HG03159 (cell line): ENCODE results near the gene GNGT1.

Experiments
- ATAC-seq: cut with Tn5 transposase; IDR thresholded peaks from one replicate; pipeline ENCODE4 v1.9.1; 2021; ENCODE audit warnings: mild to moderate bottlenecking, moderate library complexity; ENCODE audit not compliant: unreplicated experiment

GNGT1 gene

DNA sequence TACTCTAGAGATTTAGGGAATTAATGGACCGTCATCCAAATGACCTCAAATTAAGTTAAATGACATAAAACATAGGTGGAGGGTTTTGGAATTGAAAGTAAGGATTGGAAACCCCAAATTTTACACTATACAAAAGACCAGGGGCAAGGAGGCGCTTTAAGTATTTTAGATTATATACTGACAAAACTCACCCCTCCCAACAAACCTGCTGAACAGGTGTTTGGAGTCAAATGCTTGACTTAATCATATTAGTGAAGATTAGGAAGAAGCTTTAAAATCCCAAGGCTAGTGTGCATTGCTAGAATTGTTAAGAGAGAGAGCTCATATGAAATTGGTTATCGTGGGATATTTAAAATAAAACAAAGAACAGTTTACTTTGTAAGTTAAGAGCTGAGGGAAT lies at the start of gene GNGT1:
Gene GNGT1, plus strand, starts transcription at position 301 of the 400 bp plus-strand sequence. CDS start 180 bp downstream, outside the sequence.
- no peak for ATAC-seq

DNA sequence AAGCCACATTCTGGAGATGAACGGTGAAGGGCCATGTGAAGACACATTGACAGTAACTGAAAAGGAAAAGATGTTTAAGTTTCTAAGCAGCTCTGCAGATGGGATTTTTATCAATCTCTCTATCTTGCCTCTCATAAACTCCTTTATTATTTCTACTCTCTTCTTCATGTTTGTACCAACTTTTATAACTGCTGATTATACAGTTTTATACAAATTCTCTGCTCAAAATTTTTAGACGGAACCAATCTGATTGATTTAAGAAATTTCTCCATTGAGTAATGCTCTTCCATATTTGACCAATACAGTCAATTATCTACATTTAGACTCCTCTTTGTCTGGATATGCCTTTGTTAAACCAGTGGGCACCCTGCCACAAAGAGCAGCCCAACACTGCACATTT lies 47.5 kb upstream of the GNGT1 start:
- no peak for ATAC-seq

DNA sequence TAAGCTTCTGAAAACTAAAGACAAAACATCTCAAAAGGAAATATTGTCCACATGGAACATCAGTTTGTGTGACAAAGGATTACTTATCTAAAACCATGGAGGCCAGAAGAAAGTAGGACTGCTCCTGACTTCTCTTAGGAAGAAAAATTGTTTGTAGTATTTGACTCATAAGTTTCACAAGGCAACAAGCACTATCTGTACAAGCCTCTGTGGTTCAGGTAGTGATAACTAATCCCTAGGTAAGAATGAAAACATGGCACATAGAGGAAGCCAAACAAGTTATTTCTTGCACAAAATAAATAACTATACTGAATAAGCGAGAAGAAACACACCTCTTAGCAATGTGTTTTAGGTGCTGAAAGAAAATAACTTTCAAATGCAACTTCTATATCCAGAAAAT lies 46.1 kb upstream of the GNGT1 start:
- ATAC-seq, result no peak

DNA sequence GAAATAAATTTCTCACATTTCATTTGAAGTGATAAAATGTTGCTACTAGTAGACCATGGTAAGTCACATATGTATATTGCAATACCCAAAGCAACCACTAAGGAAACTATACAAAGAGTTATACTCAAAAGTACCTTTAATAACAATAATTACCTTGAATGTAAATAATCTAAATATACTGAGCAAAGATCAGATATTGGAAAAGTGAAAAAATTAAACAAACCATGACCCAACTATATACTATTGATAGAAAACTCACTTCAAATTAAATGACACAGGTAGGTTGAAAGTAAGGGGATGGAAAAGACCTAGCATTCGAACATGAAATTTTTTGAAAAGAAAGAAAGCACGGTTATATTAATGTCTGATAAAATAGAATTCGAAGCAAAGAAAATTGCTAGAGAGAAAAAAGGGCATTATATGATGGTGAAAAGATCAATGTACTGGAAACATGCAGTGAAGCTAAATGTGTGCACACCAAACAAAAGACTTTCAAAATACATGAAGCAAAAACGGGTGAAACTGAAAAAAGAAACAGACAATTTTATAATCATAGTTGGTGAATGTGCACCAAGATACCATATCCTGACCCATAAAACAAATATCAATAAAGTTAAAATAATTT lies 44.9 kb upstream of the GNGT1 start:
- ATAC-seq, result peak; percentile 64

DNA sequence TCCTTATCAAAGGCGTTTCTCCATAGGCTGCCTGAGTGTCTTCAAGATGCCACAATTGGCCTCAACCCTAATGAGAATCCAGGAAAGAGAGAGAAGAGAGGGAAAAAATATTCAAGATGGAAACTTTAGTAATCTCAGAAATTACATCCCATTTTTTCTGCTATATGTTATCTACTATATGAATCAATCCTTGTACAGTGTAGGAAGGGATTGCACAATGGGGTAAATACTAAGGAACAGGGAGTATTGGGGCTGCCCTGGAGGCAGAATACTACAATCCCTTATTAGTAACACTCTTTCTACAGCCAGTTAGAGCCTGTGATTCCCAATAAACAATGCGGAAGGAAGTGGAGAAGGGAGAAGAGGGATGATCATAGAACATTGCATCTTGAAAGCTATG lies 43.7 kb upstream of the GNGT1 start:
- no peak for ATAC-seq

DNA sequence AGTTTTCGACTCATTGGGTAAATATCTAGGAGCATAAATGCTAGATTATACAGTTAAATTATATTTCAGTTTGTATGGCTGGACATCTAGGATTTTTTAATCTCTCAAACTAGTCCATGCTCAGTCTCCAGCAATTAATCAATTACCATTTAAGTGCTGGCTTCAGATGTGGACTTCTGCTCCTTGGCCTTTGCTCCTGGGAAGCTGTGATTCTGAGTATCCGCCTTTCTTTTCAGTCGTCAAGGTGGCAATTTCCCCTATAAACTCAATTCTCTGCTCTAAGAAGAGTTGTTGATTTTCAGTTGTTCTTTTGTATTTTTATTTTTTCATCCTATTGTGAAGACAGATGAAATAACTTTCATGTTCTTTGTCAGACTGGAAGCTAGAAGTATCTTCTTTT lies 39.5 kb upstream of the GNGT1 start:
- no peak for ATAC-seq

DNA sequence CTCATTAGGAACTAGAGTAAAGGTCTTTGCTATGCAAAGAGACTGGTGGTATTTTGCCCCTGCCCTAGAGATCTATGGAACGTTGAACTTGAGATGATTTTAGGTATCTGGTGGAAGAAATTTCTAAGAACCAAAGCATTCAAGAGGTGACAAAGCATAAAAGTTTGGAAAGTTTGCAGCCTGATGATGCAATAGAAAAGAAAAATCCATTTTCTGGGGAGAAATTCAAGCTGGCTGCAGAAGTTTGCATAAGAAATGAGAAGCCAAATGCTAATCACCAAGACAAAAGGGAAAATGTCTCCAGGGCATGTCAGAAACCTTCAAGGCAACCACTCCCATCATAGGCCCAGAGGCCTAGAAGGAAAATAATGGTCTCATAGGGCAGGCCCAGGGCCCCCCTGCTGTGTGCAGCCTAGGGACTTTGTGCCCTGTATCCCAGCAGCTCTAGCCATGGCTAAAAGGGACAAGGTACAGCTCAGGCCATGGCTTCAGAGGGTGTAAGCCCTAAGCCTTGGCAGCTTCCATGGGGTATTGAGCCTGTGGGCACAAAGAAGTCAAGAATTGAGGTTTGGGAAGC lies 32.3 kb upstream of the GNGT1 start:
- ATAC-seq, result no peak

DNA sequence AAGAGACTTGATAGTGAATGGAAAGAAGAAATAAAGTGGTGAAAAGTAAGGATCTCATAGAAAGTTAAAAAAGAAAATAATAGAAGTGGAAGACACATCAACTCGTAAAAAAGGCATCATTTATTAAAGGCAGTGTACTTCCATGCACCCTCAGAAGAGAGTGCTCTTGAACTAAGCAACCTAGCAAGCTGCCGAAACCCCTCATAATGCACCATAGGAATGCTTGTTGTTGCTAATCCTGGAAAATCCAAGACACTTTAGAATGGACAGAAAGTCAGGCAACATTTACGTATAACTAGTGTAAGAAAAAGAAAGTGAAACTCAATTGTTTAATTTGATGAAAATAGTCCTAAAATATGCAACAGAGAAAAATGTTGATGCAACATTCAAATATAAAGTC lies 28.6 kb upstream of the GNGT1 start:
- ATAC-seq, result no peak

DNA sequence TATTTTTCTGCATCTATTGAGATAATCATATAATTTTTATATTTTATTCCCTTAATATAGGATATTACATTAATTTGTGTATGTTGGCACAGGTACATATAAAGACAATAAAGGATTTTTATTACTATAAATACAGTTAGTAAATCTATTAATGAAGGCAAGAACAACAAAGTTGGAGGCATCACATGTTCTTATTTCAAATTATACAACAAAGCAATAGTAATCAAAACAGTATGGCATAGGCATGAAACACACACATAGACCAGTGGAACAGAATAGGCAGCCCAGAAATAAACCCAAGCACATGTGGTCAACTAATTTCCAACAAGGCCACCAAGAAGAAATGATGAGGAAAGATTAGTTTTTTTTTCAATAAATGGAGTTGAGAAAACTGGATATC lies 27.0 kb upstream of the GNGT1 start:
- no peak for ATAC-seq

DNA sequence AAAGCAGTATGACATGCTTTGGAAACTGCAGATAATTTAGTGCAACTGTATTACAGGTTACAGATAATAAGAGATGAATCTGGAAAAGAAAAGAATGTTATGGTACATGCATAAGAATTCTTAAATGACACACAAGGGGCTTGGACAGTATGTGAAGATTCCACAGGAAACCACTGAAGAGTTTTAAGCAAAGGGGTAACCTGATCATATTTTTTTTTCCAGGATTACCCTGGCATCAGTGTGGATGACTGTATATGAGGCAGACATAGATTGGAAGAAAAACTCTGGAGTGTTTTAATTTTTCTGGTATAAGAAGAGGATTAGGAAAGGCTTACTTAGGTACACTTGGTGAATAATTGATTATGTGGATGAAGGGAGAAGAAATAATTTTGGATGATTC lies 23.9 kb upstream of the GNGT1 start:
- no peak for ATAC-seq

DNA sequence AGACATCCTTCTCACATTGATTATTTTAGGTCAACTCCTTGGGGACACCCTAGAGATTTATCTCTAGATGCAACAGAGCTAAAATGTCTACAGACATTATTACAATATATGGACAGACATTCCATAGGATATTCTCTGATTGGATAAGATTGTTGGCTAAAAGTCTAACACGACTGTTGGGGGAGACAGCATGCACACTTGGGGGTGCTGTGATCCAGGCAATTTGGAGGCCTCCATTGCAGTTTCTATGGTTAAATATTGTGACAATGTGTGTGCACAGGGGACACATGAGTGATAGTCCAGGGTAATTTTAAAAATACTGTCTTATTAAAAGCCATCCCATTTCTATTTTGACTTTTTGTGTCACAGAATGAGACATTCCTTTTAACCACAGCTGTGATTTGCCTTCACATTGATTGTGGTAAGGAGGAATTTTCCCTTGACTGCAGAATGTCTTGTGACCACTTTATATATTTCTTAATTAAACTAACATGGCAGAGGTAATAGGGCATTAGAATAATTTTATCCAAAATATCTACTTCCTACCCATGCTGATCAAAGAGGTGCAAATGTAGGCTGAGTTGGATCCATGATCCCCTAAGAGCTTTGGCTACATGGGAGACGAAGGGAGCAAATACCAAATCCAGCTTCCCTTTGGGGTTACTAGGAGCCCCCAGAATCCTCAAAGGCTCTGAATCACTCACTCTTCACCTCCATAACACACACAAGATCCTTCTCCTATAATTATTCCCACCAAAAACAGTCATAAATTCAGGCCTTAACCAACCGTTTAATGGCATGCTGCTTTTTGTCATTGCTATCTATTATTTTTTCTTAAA lies 23.1 kb upstream of the GNGT1 start:
- no peak for ATAC-seq

DNA sequence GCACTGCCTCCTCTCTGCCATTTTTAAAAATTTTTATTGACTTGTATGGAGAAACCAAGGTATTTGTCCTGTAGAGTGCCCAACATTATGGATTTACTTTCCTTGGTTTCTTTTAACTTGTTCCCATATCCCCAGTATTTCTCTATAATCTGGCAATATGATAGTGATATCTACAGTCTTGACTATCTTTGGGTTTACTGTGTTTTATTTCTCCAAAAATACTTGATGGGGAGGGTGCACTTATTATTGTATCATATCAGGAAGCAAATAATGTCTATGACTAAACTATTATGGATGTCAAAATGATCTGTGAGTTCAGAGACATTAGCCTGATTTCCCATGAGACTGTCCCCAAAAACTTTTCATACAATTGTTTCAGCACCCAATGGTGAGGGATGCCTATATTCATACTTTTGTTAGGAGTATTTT lies 22.4 kb upstream of the GNGT1 start:
- no peak for ATAC-seq

DNA sequence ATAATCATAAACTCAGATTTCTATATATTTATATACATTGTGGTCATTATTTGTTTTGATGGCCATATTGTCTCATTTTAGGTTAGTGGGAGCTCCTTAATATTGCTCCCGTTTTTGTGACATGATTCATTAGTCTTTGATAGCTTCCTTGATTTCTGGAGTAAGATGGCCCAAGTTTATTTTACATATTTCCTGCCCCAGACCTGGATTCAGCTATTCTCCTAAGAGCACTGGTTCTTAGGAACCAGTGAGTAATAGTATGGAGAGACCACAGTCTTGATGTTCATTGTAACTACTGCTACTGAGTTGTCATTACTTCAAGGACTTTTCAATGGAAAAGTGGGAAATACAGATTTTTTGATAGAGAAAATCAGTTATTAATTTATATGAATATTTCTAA lies 21.8 kb upstream of the GNGT1 start:
- ATAC-seq, result no peak

DNA sequence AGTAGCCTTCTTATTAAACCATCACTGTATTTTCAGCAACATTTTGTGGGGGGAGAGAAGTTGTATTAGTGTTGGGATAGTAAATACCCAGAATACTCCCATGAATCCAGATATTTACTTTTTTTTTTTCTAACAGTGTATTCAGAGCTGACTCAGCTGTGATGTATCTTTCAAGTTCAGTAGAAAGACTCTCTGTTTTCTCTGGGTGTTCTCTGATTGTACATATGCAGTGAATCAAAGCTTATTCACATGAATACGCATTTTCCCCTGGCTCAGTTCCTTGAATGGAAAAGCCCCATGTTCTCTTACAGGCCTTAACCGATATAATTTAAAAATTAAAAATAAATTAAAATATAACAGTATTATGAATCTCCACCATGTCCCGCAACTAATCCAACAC lies 17.1 kb upstream of the GNGT1 start:
- no peak for ATAC-seq

DNA sequence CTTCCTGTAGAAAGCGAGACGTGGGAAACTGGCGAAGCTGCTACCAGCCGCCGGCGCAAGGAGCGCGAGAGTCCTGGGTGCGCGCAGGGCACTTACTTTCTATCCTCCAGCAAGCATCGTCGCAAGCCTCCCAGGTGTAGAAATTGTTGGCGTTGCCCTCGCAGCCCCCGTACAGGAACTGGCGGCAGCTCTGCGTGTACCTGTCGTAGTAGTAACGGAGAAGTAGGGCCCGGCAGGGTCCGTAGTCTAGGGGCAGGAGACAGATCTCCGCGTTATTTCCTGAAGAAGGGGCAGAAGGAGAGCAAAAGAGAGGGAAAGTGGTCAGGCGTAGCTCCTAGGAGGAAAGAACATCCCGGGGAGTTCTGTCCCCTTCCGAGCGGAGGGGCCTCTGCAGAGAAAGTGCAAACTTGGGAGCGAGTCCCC lies 16.3 kb upstream of the GNGT1 start:
- peak; percentile 70 for ATAC-seq

DNA sequence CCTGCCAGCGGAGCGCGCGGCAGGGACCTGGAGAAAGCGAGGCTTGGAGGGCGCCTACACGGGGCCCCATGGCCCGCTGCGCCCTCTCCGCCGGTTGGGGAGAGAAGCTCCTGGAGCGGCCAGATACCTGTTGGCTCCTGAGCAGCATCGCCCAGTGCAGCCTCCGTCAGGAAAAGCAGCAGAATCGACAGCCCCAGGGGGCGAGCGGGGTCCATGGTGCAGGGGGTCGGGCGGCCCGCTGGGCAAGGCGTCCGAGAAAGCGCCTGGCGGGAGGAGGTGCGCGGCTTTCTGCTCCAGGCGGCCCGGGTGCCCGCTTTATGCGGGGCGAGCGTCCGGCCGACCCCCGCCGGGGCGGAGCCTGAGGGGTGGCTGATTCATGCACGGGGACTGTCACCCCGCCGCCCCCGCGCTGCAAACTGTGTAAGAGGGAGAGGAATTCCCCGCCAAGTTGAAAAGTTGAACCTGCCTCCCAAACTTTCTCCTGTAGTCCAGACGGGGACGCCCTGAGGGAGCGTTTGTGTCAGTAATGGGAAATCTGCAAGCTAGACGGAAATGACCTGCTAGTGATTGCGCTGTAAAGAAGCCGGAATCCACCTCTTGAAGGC lies 15.8 kb upstream of the GNGT1 start, which contains the start of gene TFPI2:
Gene TFPI2, minus strand, starts transcription at position 290 of the 605 bp plus-strand sequence. Its CDS starts 75 bp downstream, at position 215.
- peak; percentile 56 for ATAC-seq

DNA sequence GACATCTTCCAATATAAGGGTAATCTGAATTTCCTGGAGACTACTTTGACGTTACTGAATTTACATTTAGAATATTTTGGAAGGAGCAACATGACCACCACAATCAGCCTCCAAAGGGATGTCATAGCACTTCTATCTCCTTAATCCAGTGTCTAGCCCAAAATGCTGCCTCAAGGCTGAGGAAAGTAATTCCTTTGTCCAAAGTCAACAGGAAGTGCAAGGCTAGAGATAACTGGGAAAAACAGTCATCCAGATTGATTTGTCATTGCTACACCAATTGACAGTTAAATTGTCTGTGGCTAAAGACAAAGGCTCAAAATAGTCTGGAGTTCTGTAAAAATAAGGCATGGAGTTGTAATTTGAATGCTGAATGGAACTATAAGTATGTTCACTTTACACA lies 11.9 kb upstream of the GNGT1 start:
- no peak for ATAC-seq

DNA sequence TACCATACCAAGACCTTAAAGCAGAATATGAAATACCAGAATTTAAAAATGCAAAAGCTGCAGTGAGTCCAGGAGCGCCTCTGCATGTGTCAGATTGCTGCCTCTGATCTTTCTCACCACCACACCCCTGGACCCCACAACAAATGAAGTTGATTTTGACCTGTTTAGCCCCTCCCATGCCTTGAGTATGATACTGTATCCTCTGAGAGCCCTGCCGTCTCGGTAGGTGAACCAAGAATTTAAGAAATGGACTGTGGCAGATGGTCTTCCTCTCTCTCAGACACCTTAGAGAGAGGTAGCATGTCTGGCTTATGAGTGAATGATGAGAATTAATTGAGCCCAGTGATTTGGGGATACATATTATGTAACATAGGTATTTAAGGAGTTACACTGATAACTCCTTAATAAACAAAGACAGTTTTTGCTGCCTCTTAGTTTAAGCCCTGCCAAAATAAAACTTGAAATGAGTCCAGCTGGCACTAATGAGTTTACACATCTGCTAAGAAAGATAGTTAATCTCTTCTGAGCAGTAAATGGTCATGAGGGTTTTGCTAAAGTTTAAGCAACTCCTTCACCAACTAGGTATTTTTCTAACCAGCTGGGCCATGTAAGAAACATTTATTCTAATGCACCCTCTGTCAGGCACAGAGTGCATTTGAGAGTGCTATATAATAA lies 11.3 kb upstream of the GNGT1 start:
- no peak for ATAC-seq

DNA sequence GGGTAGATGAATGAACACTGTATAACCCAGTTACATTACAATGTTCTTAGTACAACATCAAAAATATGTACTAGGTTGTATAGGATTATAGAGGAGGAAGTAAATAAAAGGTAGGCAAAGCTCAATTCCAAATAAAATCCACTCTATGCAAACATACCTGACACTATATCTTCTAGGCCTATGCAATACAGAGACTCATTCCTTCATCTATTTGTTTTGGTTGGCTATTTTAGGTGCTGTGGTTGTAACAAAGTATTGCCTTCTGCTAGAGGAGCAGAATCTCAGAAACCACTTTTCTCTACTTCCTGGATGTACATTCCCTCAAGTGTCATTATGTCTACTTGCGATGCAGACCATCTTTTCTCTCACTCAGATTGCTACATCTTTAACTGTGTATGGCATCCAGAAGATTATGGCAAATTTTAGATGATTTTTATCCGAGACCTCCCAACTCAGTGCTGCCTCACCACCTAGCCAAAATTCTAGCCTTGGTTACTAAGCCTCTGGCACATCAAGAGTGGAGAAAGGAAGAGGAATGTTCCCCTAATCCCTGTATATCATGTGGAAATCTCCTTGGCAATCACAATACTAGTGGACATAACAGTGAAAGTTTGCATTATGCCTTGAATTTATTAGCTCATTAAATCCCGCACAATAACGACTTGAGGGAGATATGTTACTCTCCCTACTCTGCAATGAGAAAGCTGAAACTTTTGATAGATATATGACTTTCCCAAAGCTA lies 10.3 kb upstream of the GNGT1 start:
- no peak for ATAC-seq

DNA sequence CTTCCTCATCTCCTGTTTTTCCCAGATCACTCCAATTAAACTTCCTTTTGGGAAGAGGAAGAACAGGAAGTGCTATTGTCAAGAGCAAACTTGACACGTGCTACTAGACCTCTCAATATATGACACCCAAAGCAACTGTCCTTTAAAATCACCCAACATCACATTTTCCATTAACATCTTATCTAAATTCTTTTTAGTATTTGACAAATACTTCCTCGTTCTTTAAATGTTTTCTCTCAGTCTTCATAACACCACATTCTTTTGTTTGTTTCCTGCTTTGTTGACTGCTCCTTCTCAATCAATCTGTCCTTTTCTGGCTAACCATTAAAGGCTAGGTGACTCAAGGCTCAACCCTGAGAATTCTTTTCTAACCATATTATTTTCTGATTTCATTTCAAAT lies 8.7 kb upstream of the GNGT1 start:
- no peak for ATAC-seq
